ENCODE results near the gene TYW1B.
"Not testable (repeated sequence)": the region's sequence is repeated elsewhere in the genome, so short reads cannot be mapped to it uniquely, and the experiment has no call there.

Gene TYW1B

GRCh38 chr7:72827839-72828591 is at the start of gene TYW1B:
Gene TYW1B (minus strand): TSS chr7:72828200. CDS start chr7:72828075, 125 bp downstream.
- DNase-seq (ENCODE audit: low read depth): peak; percentile 92

- DNase-seq (ENCODE audit: low read depth): not testable (repeated sequence)
Measured at GRCh38 chr7:72867591-72867990, 39.6 kb upstream of the TYW1B start.

GRCh38 chr7:72858846-72859400 is 30.9 kb upstream of the TYW1B start:
- not testable (repeated sequence) for DNase-seq (ENCODE audit: low read depth)

GRCh38 chr7:72857925-72858324 is 29.9 kb upstream of the TYW1B start:
- not testable (repeated sequence) for DNase-seq (ENCODE audit: low read depth)

- not testable (repeated sequence) for DNase-seq (ENCODE audit: low read depth)
Measured at GRCh38 chr7:72855261-72855660, 27.3 kb upstream of the TYW1B start.

GRCh38 chr7:72852937-72853336 is 24.9 kb upstream of the TYW1B start:
- not testable (repeated sequence) for DNase-seq (ENCODE audit: low read depth)

- not testable (repeated sequence) for DNase-seq (ENCODE audit: low read depth)
Measured at GRCh38 chr7:72850746-72851145, 22.7 kb upstream of the TYW1B start.

- not testable (repeated sequence) for DNase-seq (ENCODE audit: low read depth)
Measured at GRCh38 chr7:72844146-72844545, 16.1 kb upstream of the TYW1B start.

- not testable (repeated sequence) for DNase-seq (ENCODE audit: low read depth)
Measured at GRCh38 chr7:72843166-72843565, 15.2 kb upstream of the TYW1B start.

- not testable (repeated sequence) for DNase-seq (ENCODE audit: low read depth)
Measured at GRCh38 chr7:72840966-72841511, 13.0 kb upstream of the TYW1B start.

- not testable (repeated sequence) for DNase-seq (ENCODE audit: low read depth)
Measured at GRCh38 chr7:72838315-72838714, 10.3 kb upstream of the TYW1B start.

GRCh38 chr7:72837291-72837690 is 9.3 kb upstream of the TYW1B start:
- not testable (repeated sequence) for DNase-seq (ENCODE audit: low read depth)

GRCh38 chr7:72830567-72830966 is 2.6 kb upstream of the TYW1B start:
- DNase-seq (ENCODE audit: low read depth): not testable (repeated sequence)

- peak; percentile 69 for DNase-seq (ENCODE audit: low read depth)
Measured at GRCh38 chr7:72829687-72830354, 1.8 kb upstream of the TYW1B start.

GRCh38 chr7:72829291-72829686 is 1.3 kb upstream of the TYW1B start:
- peak; percentile 97 for DNase-seq (ENCODE audit: low read depth)

- DNase-seq (ENCODE audit: low read depth): not testable (repeated sequence)
Measured at GRCh38 chr7:72823765-72824732, 4.0 kb downstream of the TYW1B start.

- DNase-seq (ENCODE audit: low read depth): not testable (repeated sequence)
Measured at GRCh38 chr7:72822497-72822896, 5.5 kb downstream of the TYW1B start.

GRCh38 chr7:72818663-72819361 is 9.2 kb downstream of the TYW1B start:
- not testable (repeated sequence) for DNase-seq (ENCODE audit: low read depth)

GRCh38 chr7:72817661-72818060 is 10.3 kb downstream of the TYW1B start:
- DNase-seq (ENCODE audit: low read depth): not testable (repeated sequence)

- DNase-seq (ENCODE audit: low read depth): not testable (repeated sequence)
Measured at GRCh38 chr7:72816370-72817157, 11.4 kb downstream of the TYW1B start.

All from stromal cell of bone marrow (primary cell).